SK-N-SH (cell line): ENCODE measurements around the gene RAB11B. TPM values are rescaled to one million over a fixed set of nuclear protein-coding genes. Genes with fewer than 3 reads are reported as not detected.

ENCODE experiments used
- CTCF ChIA-PET: fragments of 300-600, 350-600 bp; formaldehyde crosslinking; extraction: SDS; loops from one replicate; lab custom pipeline; 2021; lab: Yijun Ruan, JAX
- POLR2A ChIA-PET: fragments of 350-600 bp; sonication (Branson Sonifier 250); formaldehyde crosslinking; extraction: SDS; loops from one replicate; lab custom pipeline; 2020; ENCODE audit warnings: antibody characterized with exemption, inconsistent platforms; lab: Yijun Ruan, JAX
- DNase-seq: peaks from one replicate; pipeline ENCODE4 v3.0.0; 2012
- H2AFZ ChIP-seq: fragments of 200-600 bp; sonication (generic); 2 replicates; pipeline ENCODE4 v1.8.1; 2016; ENCODE audit warnings: antibody characterized with exemption, mild to moderate bottlenecking, low read depth
- H3F3A ChIP-seq: fragments of 200-600 bp; sonication (generic); replicated peaks from 2 replicates; pipeline ENCODE3; 2016; ENCODE audit warnings: antibody characterized with exemption, mild to moderate bottlenecking; ENCODE audit not compliant: insufficient read depth
- H3K27ac ChIP-seq, 2 experiments: fragments of 200-500 bp in 1 of 2; fragments of 200-600 bp in 1 of 2; sonication (Bioruptor generic) in 1 of 2; sonication (generic), shearing (Covaris generic) in 1 of 2; 2 replicates each; pipeline versions ENCODE4 v1.5.1 to v1.6.1; 2014 to 2016; ENCODE audit warnings: low read depth in 2 of 2, inconsistent platforms in 1 of 2, low read length in 1 of 2, mild to moderate bottlenecking in 1 of 2, mixed read lengths in 1 of 2
- H3K27me3 ChIP-seq: fragments of 200-600 bp; sonication (generic), shearing (Covaris generic); 2 replicates; pipeline ENCODE4 v1.6.1; 2016; ENCODE audit warnings: mixed run types; ENCODE audit not compliant: insufficient read depth
- H3K36me3 ChIP-seq, 2 experiments: fragments of 200-500 bp in 1 of 2; fragments of 200-600 bp in 1 of 2; sonication (Bioruptor generic) in 1 of 2; sonication (generic) in 1 of 2; replicated peaks in 1 of 2; 2 replicates each; pipeline versions ENCODE3 to v1.5.1; 2014 to 2016; ENCODE audit warnings: low read length in 1 of 2, mild to moderate bottlenecking in 1 of 2; ENCODE audit not compliant: insufficient read depth in 2 of 2, control insufficient read depth in 1 of 2
- H3K4me1 ChIP-seq, 2 experiments: fragments of 200-500 bp in 1 of 2; fragments of 200-600 bp in 1 of 2; sonication (Bioruptor generic) in 1 of 2; sonication (generic), shearing (Covaris generic) in 1 of 2; 2 replicates each; pipeline versions ENCODE4 v1.5.1 to v1.6.1; 2014 to 2016; ENCODE audit warnings: low read depth in 1 of 2, low read length in 1 of 2, mixed run types in 1 of 2; ENCODE audit not compliant: insufficient read depth in 2 of 2, control insufficient read depth in 1 of 2
- H3K4me2 ChIP-seq: fragments of 200-600 bp; sonication (generic), shearing (Covaris generic); 2 replicates; pipeline ENCODE4 v1.6.1; 2017; ENCODE audit warnings: mixed run types
- H3K4me3 ChIP-seq, 2 experiments: fragments of 200-500 bp in 1 of 2; fragments of 200-600 bp in 1 of 2; sonication (Bioruptor generic) in 1 of 2; sonication (generic), shearing (Covaris generic) in 1 of 2; 2 replicates each; pipeline versions ENCODE4 v1.5.1 to v1.8.1; 2014 to 2016; ENCODE audit warnings: low read depth in 2 of 2, inconsistent platforms in 1 of 2, low read length in 1 of 2, mild to moderate bottlenecking in 1 of 2, mixed read lengths in 1 of 2, moderate library complexity in 1 of 2
- H3K79me2 ChIP-seq: fragments of 200-600 bp; sonication (generic); 2 replicates; pipeline ENCODE4 v1.8.1; 2017; ENCODE audit warnings: mild to moderate bottlenecking; ENCODE audit not compliant: insufficient read depth
- H3K9ac ChIP-seq: fragments of 200-600 bp; sonication (generic); 2 replicates; pipeline ENCODE4 v1.6.1; 2017; ENCODE audit warnings: mixed run types
- H3K9me2 ChIP-seq: fragments of 200-600 bp; sonication (generic); 2 replicates; pipeline ENCODE4 v1.6.1; 2017; ENCODE audit warnings: mixed run types
- H3K9me3 ChIP-seq: fragments of 200-600 bp; sonication (generic); 2 replicates; pipeline ENCODE4 v1.6.1; 2017; ENCODE audit warnings: mixed run types, mild to moderate bottlenecking, moderate library complexity
- H4K20me1 ChIP-seq: fragments of 200-600 bp; sonication (generic); 2 replicates; pipeline ENCODE4 v1.6.1; 2017; ENCODE audit warnings: mild to moderate bottlenecking, mixed run types; ENCODE audit not compliant: insufficient read depth
- EP300 ChIP-seq, 2 experiments: IDR thresholded peaks; 2 replicates each; pipeline versions ENCODE4 v1.4.0 to v1.6.1; 2012; ENCODE audit warnings: borderline replicate concordance in 1 of 2, low read depth in 1 of 2, low read length in 1 of 2
- FOXM1 ChIP-seq: IDR thresholded peaks from 2 replicates; pipeline ENCODE4 v1.4.0; 2012; ENCODE audit warnings: low read depth, mild to moderate bottlenecking
- MEF2A ChIP-seq: IDR thresholded peaks from 2 replicates; pipeline ENCODE4 v1.4.0; 2012; ENCODE audit warnings: low read depth, borderline replicate concordance
- NRF1 ChIP-seq: IDR thresholded peaks from 2 replicates; pipeline ENCODE4 v1.6.1; 2012; ENCODE audit warnings: low read depth, mild to moderate bottlenecking, low read length
- POLR2AphosphoS5 ChIP-seq: IDR thresholded peaks from 2 replicates; pipeline ENCODE4 v1.6.1; 2012; ENCODE audit warnings: low read depth, low read length
- RCOR1 ChIP-seq: fragments of 150-350 bp; IDR thresholded peaks from 2 replicates; pipeline ENCODE4 v1.6.1; 2017; ENCODE audit warnings: antibody characterized with exemption, low read length
- RXRA ChIP-seq: IDR thresholded peaks from 2 replicates; pipeline ENCODE4 v1.4.0; 2012; ENCODE audit warnings: low read depth, mild to moderate bottlenecking, borderline replicate concordance
- TCF12 ChIP-seq: IDR thresholded peaks from 2 replicates; pipeline ENCODE4 v1.4.0; 2012
- TEAD4 ChIP-seq: IDR thresholded peaks from 2 replicates; pipeline ENCODE4 v1.4.0; 2012; ENCODE audit warnings: mild to moderate bottlenecking, borderline replicate concordance; ENCODE audit not compliant: insufficient read depth
- YY1 ChIP-seq: IDR thresholded peaks from 2 replicates; pipeline ENCODE4 v1.4.0; 2012; ENCODE audit warnings: low read depth, mild to moderate bottlenecking
- WGBS: methylation state at CpG from one replicate; pipeline ENCODE4 v1.1.6; 2017; ENCODE audit warnings: low lambda C conversion rate; 5-methylcytosine and 5-hydroxymethylcytosine counted together
- polyA plus RNA-seq, 3 experiments: library from polyadenylated mRNA; depleted of rRNA; stranded (reverse); fragments of >200 nt; gene quantifications; 2 replicates each; pipeline ENCODE4 v1.2.3, GENCODE V29; 2012
- TF ChIP-seq, protein P1 (sequence below): fragments of 150-350 bp; IDR thresholded peaks from 2 replicates; pipeline ENCODE4 v1.6.1; 2016; ENCODE audit warnings: mild to moderate bottlenecking, low read depth, low read length
- TF ChIP-seq, protein P2 (sequence below): IDR thresholded peaks from 2 replicates; pipeline ENCODE4 v1.4.0; 2012; ENCODE audit warnings: low read depth, borderline replicate concordance
- TF ChIP-seq, protein P3 (sequence below): IDR thresholded peaks from 2 replicates; pipeline ENCODE4 v1.6.1; 2012; ENCODE audit warnings: mild to moderate bottlenecking, low read depth, low read length, moderate library complexity

RAB11B gene
- polyA plus RNA-seq, 1 of the 3 experiments (the other 2 are of a cell fraction), result 127 TPM

DNA sequence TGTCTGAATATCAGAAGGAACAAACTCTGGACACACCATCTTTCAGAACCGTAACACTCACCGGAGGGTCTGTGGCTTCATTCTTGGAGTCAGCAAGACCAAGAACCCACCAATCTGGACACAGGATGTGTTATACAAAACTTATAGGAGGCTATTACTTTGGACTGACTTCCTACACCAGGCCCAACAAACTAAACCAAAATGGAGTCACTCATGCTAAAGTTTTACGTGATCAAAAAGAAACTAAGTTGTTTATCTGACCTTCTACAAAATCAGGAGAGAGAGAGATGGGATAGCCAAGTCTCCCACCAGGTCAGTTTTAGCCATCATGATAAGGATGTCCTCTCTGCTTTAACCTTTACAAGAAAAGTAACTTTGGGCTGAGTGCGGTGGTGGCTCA is 3.2 kb upstream of the RAB11B start:
- H2AFZ ChIP-seq, result no peak overlapping the region
- H3K79me2 ChIP-seq, result peaks cover 28% of the 10 kb centered on the region
- H3K4me1 ChIP-seq, result peaks cover 12 to 14% of the 10 kb centered on the region in 2 experiments; a peak in 2 of 4 replicates
- H3F3A ChIP-seq, result peaks cover 16% of the 10 kb centered on the region
- no peaks in the 10 kb centered on the region for H3K9me2 ChIP-seq
- WGBS, result 75% methylated on average over 4 of the region's 4 CpGs
- H3K27ac ChIP-seq, result no peak overlapping the region
- H3K36me3 ChIP-seq, result peaks cover 0 to 11% of the 10 kb centered on the region in 2 experiments
- H3K4me3 ChIP-seq, result no peak overlapping the region
- ChIA-PET POLR2A (no interaction called here), CTCF (interaction anchor here (1.5 to 1.6 kb wide), 2 partner anchors 33 to 51 kb away, joined by 3 to 5 read pairs; no protein-coding TSS in a partner anchor)
- H3K9ac ChIP-seq, result no peak overlapping the region
- no peak for DNase-seq
- TF ChIP-seq RCOR1 (no peak), MEF2A (no peak), POLR2AphosphoS5 (no peak), FOXM1 (no peak), TEAD4 (no peak)
- TF ChIP-seq, protein P1, sequence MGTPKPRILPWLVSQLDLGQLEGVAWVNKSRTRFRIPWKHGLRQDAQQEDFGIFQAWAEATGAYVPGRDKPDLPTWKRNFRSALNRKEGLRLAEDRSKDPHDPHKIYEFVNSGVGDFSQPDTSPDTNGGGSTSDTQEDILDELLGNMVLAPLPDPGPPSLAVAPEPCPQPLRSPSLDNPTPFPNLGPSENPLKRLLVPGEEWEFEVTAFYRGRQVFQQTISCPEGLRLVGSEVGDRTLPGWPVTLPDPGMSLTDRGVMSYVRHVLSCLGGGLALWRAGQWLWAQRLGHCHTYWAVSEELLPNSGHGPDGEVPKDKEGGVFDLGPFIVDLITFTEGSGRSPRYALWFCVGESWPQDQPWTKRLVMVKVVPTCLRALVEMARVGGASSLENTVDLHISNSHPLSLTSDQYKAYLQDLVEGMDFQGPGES, result no peak
- H3K4me2 ChIP-seq, result no peak overlapping the region
- peaks cover 12% of the 10 kb centered on the region for H4K20me1 ChIP-seq
- no peaks in the 10 kb centered on the region for H3K27me3 ChIP-seq
- no peaks in the 10 kb centered on the region for H3K9me3 ChIP-seq

DNA sequence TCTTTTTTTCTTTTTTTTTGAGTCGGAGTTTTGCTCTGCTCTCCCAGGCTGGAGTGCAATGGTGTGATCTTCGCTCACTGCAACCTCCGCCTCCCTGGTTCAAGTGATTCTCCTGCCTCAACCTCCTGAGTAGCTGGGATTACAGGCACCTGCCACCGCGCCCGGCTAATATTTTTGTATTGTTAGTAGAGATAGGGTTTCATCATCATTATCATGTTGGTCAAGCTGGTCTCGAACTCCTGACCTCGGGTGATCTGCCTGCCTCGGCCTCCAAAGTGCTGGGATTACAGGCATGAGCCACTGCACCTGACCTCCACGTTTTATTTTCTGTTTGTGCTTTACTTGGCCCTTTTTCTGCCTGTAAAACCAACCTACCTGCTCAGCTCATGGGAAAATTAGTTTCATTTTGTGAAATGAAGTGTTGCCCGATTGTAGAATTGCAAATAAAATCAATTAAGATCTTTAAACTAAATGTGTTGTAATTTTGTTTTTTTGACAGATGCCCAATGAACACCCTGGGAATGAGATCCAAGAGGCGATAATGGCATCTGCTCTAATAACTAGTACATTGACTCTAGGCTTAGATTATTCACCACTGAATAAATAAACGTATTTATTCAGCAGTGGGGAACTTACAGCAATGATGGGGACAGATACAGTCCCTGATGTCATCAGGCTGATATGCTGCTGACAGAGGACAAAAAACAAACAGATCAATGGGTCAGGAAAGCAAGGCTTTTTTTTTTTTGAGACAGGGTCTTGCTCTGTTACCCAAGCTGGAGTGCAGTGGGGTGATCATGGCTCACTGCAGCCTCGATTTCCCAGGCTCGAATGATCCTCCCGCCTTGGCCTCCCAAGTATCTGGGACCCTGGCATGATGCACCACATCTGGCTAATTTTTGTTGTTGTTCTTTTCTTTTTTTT is 2.2 kb upstream of the RAB11B start:
- H3K4me3 ChIP-seq, result no peak overlapping the region
- TF ChIP-seq TCF12 (no peak), POLR2AphosphoS5 (no peak), MEF2A (no peak), YY1 (no peak), NRF1 (no peak), EP300 (IDR thresholded peaks at IDR 0.05; ENCODE audit: borderline replicate concordance in 1 of 2, low read depth in 1 of 2, low read length in 1 of 2) (no peak), RXRA (no peak)
- TF ChIP-seq, protein P1, result no peak
- TF ChIP-seq, protein P2, sequence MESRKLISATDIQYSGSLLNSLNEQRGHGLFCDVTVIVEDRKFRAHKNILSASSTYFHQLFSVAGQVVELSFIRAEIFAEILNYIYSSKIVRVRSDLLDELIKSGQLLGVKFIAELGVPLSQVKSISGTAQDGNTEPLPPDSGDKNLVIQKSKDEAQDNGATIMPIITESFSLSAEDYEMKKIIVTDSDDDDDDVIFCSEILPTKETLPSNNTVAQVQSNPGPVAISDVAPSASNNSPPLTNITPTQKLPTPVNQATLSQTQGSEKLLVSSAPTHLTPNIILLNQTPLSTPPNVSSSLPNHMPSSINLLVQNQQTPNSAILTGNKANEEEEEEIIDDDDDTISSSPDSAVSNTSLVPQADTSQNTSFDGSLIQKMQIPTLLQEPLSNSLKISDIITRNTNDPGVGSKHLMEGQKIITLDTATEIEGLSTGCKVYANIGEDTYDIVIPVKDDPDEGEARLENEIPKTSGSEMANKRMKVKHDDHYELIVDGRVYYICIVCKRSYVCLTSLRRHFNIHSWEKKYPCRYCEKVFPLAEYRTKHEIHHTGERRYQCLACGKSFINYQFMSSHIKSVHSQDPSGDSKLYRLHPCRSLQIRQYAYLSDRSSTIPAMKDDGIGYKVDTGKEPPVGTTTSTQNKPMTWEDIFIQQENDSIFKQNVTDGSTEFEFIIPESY, result no peak
- TF ChIP-seq, protein P3, sequence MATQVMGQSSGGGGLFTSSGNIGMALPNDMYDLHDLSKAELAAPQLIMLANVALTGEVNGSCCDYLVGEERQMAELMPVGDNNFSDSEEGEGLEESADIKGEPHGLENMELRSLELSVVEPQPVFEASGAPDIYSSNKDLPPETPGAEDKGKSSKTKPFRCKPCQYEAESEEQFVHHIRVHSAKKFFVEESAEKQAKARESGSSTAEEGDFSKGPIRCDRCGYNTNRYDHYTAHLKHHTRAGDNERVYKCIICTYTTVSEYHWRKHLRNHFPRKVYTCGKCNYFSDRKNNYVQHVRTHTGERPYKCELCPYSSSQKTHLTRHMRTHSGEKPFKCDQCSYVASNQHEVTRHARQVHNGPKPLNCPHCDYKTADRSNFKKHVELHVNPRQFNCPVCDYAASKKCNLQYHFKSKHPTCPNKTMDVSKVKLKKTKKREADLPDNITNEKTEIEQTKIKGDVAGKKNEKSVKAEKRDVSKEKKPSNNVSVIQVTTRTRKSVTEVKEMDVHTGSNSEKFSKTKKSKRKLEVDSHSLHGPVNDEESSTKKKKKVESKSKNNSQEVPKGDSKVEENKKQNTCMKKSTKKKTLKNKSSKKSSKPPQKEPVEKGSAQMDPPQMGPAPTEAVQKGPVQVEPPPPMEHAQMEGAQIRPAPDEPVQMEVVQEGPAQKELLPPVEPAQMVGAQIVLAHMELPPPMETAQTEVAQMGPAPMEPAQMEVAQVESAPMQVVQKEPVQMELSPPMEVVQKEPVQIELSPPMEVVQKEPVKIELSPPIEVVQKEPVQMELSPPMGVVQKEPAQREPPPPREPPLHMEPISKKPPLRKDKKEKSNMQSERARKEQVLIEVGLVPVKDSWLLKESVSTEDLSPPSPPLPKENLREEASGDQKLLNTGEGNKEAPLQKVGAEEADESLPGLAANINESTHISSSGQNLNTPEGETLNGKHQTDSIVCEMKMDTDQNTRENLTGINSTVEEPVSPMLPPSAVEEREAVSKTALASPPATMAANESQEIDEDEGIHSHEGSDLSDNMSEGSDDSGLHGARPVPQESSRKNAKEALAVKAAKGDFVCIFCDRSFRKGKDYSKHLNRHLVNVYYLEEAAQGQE, result no peak
- DNase-seq, result no peak
- H3K36me3 ChIP-seq, result peaks cover 0 to 11% of the 10 kb centered on the region in 2 experiments
- H3K79me2 ChIP-seq, result peaks cover 37% of the 10 kb centered on the region
- H3K27ac ChIP-seq, result no peak overlapping the region
- H2AFZ ChIP-seq, result no peak overlapping the region
- H3K27me3 ChIP-seq, result no peaks in the 10 kb centered on the region
- H3K9me2 ChIP-seq, result no peaks in the 10 kb centered on the region
- no peak overlapping the region for H3K4me2 ChIP-seq
- ChIA-PET POLR2A (no interaction called here), CTCF (interaction anchor here (1.5 to 8.0 kb wide), 2 partner anchors 34 kb away, joined by 5 to 78 read pairs; no protein-coding TSS in a partner anchor)
- H3K4me1 ChIP-seq, result peaks cover 14 to 21% of the 10 kb centered on the region in 2 experiments; a peak in 2 of 4 replicates
- H3F3A ChIP-seq, result peaks cover 16% of the 10 kb centered on the region
- H3K9ac ChIP-seq, result no peak overlapping the region
- WGBS, result 81% methylated on average over 16 of the region's 16 CpGs
- no peaks in the 10 kb centered on the region for H3K9me3 ChIP-seq
- H4K20me1 ChIP-seq, result peaks cover 22% of the 10 kb centered on the region
